NCI-H128 (cell line): Measurements from ENCODE around the gene RECQL.
"Not testable (repeated sequence)": the region's sequence is repeated elsewhere in the genome, so short reads cannot be mapped to it uniquely, and the experiment has no call there.

Experiments used
- DNase-seq: peaks from one replicate; lab custom pipeline; 2025; ENCODE audit not compliant: unreplicated experiment; lab: John Stamatoyannopoulos, UW

Gene RECQL

DNA sequence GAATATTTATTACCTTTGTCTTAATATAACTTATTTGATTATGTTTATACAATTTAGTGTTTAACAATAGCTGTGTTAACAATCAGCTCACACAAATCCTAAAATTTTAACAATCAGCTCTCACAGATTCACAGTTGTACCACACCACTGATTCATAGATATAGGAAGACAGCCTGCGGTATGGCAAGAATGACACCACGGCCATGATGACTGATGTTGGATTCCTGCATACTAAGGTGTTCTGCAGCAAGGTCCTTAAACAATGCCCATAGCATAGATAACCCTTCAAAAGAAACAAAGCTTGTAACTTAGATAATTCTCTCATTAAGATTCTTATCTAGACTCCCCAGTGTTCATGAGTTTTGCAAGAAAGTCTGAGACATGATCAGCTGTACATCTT, 67.9 kb downstream of the RECQL start:
- no peak for DNase-seq

DNA sequence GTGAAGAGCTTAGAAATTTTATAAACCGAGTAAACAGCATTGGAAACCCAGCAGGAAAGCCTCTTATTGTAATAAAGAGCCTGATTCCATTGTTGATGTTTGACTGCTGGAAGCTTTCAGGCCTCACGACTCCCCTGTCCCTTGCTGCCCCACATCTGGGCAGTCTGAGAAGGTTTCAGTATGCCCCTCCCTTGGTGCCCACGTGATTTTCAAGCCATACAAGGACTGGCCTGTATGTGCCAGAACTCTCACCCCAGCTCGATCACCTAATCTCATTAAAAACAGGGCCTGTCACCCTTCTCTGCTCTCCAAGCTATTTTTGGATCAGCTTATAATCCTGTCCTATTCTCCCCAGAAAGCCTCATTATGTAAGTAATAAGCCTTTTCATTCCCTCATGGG, 71.4 kb downstream of the RECQL start:
- no peak for DNase-seq

DNA sequence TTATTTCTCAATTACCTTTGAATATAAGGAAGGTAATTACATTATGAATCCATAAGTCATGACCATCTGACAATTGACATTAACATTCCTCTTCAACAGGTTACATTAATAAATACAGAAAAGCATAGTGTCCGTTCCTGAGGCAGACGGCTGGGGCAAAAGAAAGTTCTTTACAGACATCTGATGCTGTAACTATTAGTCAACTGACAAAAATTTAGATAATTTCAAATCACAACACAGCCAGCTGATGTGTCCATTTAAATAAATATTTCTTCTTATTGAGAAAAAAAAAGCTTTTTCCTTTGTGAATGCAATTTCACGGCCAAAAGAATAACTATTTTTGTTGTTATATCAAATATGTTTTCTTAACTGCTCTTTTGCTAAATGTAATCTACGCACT, 73.2 kb downstream of the RECQL start:
- no peak for DNase-seq

DNA sequence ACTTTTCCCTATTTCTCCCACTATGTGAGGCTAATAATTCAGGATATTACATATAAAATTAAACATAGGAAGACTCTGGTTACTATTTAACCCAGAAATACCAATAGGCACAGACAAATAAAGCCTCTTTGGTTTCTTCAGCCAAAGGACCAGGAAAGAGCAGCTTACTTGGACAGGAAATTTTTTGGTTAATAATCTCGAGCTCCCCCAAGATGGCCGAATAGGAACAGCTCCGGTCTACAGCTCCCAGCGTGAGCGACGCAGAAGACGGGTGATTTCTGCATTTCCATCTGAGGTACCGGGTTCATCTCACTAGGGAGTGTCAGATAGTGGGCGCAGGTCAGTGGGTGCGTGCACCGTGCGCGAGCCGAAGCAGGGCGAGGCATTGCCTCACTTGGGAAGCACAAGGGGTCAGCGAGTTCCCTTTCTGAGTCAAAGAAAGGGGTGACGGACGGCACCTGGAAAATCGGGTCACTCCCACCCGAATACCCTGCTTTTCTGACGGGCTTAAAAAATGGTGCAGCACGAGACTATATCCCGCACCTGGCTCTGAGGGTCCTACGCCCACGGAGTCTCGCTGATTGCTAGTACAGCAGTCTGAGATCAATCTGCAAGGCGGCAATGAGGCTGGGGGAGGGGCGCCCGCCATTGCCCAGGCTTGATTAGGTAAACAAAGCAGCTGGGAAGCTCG, 82.3 kb downstream of the RECQL start:
- DNase-seq = not testable (repeated sequence)
